GM18873 (cell line): ENCODE measurements around the gene DDX11.
"Not testable (repeated sequence)": the region's sequence is repeated elsewhere in the genome, so short reads cannot be mapped to it uniquely, and the experiment has no call there.

Experiments used
- ATAC-seq: cut with Tn5 transposase; IDR thresholded peaks from one replicate; pipeline ENCODE4 v1.9.1; 2021; ENCODE audit warnings: mild to moderate bottlenecking, moderate library complexity, moderate number of reproducible peaks; ENCODE audit not compliant: unreplicated experiment, low FRiP score

Gene DDX11

DNA sequence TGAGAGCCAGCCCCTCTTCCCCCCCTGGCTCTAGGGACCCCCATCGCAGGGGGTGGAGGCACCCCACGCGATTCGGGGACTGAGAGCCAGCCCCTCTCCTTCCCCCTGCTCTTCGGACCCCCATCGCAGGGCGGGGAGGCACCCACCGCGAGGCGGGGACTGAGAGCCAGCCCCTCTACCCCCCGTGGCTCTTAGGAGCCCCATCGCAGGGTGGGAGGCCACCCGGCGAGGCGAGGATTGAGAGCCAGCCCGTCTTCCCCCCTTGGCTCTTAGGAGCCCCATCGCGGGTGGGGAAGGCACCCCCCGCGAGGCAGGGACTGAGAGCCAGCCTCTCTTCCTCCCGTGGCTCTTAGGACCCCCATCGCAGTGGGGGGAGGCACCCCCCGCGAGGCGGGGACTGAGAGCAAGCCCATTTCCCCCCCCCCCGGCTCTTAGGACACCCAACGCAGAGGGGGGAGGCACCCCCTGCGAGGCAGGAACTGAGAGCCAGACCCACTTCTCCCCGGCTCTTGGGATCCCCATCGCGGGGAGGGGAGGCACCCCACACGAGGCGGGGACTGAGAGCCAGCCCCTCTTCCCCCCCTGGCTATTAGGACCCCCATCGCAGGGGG, 45.6 kb downstream of the DDX11 start:
- no peak for ATAC-seq

DNA sequence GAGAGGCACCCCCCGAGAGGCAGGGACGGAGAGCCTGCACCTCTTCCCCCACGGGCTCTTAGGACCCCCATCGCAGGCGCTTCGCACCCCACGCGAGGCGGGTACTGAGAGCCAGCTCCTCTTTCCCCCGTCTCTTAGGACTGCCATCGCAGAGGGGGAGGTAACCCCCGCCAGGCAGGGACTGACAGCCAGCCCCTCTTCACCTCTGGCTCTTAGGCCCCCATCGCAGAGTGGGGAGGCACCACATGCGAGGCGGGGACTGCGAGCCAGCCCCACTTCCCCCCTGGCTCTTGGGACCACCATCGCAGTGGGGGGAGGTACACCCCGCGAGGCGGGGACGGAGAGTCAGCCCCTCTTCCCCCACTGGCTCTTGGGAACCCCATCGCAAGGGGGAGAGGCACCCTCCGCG, 46.1 kb downstream of the DDX11 start:
- no peak for ATAC-seq

DNA sequence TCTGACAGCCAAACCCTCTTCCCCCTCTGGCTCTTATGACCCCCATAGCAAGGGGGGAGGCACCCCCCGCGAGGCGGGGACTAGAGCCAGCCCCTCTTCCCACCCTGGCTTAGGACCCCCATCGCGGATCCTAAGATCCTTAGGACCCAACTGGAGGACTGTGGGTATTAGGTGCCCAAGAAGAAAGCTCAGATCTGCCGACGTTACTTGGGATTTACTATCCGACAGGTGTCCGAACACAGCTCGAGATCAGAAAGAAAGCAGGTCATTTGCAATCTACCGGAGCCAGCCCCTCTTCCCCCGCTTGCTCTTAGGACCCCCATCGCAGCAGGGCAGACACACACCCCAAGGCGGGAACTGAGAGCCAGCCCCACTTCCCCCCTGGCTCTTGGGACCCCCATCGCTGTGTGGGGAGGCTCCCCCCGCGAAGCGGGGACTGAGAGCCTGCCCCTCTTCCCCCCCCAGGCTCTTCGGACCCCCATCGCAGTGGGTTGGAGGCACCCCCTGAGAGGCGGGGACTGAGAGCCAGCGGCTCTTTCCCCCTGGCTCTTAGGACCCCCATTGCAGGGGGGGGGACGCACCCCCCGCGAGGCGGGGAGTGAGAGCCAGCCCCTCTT, 46.8 kb downstream of the DDX11 start:
- ATAC-seq: no peak

DNA sequence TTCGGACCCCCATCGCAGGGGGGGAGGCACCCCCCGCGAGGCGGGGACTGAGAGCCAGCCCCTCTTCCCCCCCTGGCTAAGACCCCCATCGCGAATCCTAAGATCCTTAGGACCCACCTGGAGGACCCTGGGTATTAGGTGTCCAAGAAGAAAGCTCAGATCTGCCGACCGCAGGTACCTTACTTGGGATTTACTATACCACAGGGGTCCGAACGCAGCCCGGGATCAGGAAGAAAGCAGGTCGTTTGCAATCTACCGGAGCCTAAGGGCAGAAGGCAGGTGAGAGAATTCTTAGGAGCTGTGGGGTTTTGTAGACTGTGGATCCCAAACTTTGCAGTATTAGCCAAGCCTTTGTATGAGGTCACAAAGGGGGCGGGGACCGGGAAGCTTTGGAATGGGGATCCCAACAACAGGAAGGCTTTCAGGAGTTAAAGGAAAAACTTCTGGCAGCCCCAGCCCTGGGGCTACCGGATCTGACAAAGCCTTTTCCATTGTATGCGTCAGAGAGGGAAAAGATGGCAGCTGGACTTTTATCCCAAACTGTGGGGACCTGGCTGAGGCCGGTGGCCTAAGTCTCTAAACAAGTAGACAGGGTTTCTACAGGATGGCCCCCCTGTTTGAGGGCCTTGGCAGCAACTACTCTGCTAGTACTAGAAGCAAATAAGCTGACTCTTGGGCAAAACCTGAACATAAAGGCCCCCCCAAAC, 47.5 kb downstream of the DDX11 start:
- ATAC-seq: not testable (repeated sequence)

DNA sequence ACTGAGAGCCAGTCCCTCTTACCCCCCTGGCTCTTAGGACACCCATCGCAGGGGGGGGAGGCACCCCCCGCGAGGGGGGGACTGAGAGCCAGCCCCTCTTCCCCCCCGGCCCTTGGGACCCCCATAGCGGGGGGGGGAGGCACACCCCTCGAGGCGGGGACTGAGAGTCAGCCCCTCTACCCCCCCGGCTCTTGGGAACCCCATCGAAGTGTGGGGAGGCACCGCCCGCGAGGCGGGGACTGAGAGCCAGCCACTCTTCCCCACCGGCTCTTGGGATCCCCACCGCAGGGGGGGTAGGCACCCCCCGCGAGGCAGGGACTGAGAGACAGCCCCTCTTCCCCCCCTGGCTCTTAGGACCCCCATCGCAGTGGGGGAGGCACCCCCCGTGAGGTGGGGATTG, 48.8 kb downstream of the DDX11 start:
- ATAC-seq: no peak

DNA sequence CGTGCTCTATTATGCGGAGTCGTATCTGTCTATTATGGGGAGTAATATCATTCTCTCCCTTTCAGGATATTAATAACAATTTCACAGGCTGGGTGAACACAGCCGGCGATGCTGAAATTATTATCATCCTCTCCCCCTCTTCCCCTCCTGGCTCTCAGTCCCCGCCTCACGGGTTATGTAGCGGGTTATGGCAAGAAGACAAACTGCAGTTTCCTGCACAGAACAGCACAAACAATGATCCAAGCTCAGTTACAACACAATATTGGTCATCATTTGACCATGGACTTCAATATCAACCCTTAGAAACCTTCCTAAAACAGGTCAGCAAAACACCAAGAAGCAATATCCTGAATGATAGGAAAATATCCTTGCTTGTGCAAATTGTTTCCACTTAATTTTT, 50.5 kb downstream of the DDX11 start:
- not testable (repeated sequence) for ATAC-seq

DNA sequence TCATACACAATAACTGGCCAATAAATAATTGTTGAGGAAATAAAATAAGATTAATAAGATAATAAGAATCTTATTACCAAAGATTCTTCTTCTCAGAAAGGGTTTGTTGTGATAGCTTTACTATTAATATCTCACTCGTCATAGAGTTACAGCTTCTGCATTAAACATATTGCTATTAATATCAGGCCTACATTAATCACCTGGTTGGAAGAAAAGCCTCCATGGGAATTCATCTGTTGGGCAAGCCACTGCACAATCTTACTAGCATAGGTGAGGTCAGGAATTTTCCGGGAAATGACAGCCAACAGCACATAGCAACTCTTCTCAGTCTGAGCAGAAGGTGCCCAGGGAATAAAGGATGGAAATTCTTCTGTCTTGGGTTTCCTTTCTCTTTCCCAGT, 51.5 kb downstream of the DDX11 start:
- not testable (repeated sequence) for ATAC-seq

DNA sequence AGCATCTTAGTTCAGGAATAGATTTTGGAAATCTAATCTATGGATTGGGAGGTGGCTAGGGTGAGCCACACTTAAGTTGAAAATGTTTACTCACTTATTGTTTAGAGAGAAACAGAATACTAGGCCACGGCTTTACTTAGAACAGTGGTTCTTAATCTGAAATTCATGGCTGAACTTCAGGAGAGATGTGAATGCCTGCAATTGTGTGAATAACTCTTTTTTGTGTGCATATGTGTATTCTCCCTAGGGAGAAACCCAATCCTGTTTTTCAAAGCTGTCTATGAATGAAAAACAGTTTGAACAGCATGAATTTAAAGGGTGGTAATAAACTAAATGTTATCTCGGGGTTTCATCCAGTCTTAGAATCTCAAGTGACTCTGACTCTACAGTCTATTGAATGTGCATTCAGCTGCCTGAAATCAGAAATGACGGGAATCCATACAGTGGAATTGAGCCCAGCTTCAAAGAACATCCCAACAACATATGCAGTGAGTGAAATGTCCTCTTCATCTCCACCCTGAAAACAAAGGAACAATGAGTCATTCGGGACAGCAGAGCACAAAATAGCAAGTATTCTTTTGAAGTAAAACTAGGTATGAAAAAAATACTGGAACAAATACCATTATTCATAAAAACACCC, 53.7 kb downstream of the DDX11 start:
- ATAC-seq: not testable (repeated sequence)

DNA sequence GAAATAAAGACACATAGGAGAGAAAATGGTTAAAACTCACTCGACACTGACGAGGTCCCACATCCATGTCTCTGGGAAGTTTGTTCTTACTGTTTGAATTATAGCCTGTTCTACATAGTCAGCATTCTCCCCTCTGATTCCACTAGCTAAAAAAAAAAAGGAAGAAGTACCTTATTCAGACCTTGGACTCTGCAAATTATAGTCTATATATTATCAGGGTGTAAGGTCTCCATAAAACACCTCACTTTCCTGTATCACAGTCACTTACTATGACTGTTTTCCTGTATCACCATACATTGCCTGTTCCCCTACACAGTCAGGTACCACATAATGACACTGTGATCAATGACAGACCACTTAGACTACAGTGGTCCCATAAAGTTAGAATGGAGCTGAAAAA, 62.9 kb downstream of the DDX11 start:
- not testable (repeated sequence) for ATAC-seq

DNA sequence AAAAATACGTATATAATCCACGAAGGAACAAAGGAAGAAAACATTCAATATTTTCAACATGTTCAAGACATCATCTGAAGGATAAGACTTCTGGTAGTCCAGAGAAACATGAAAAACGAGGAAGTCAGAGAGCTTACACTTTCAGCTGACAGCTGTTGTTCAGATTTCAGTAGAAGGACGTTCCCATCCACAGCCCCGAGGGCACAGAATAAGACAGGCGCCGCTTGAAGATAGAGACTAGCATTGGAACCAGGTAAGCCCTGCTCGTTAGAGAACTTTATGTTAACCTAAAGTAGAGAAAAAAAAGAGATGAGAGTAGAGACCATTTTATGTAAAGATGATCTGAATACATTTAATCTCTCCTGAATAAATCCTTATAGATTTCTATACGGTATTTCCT, 71.1 kb downstream of the DDX11 start:
- ATAC-seq: not testable (repeated sequence)

DNA sequence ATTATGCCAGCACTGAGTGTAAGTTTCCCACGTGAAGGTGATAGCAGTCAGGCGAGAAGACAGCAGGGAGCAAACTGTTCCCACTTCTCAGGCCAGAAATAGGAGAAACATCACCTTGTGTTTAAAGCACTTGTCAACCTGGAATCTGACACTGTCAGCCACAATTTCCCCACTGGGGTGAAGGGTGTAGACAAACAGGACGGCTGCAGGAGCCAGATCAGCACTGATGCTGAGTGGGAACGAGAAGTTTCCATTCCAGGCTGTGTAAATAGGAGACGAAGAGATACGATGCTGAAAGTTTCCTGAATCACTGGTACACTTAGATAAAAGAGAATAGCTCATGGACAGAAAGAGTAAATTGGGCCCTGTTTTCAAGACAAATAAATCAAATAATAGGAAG, 71.6 kb downstream of the DDX11 start:
- not testable (repeated sequence) for ATAC-seq

DNA sequence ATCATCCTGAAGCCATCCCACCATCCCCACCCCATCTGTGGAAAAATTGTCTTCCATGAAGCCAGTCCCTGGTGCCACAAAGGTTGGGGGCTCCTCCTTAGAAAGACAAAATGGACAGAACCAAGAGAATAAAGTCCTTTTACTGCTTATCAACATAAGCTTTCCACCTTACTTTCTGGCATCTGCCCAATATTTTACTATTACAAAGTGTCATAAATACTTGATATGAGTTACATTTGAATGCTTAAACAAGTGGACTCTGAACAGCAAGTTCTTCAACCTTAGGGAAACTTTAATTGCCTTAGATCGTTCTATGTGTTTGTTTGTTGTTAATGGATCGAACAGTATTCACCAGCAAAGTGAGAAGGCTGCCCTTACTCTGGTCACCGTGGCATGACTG, 73.8 kb downstream of the DDX11 start:
- ATAC-seq: not testable (repeated sequence)

DNA sequence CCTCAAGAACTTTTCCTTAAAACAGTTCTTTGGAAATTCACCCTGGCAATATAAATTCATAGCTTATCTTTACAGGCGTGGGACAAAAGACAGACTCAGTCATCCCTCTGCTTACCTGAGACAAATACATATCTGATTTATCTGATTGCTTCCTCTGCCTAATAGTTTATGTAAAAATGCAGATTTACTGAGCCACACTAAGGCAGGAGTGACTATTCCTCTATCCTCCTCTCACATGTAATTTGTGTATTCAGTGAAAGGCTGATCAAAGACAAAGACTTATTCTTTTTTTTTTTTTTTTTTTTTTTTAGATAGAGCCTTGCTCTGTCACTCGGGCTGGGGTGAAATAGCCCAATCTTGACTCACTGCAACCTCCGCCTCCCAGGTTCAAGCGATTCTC, 77.1 kb downstream of the DDX11 start:
- not testable (repeated sequence) for ATAC-seq
